HepG2 (cell line): ENCODE data around the gene TECTB. TPM values are rescaled to one million over a fixed set of nuclear protein-coding genes. Genes with fewer than 3 reads are reported as not detected.

Experiments
- BRD4 ChIP-seq: sonication (generic); formaldehyde crosslinking; IDR thresholded peaks from 2 replicates; pipeline ENCODE4 v1.4.0; 2020; ENCODE audit warnings: missing genetic modification reagents
- DR1 ChIP-seq: sonication (generic); formaldehyde crosslinking; IDR thresholded peaks from 2 replicates; pipeline ENCODE4 v1.8.0; 2021; ENCODE audit warnings: mild to moderate bottlenecking, missing genetic modification reagents, inconsistent platforms
- ERF ChIP-seq: IDR thresholded peaks from 2 replicates; pipeline ENCODE4 v1.6.1; 2018; ENCODE audit warnings: missing biosample characterization, missing genetic modification reagents
- GZF1 ChIP-seq: sonication (generic); formaldehyde crosslinking; IDR thresholded peaks from 2 replicates; pipeline ENCODE4 v1.5.1; 2020; ENCODE audit warnings: mild to moderate bottlenecking, missing genetic modification reagents
- KAT8 ChIP-seq: IDR thresholded peaks from 2 replicates; pipeline ENCODE4 v1.6.1; 2016; ENCODE audit warnings: missing genetic modification reagents, missing compliant biosample characterization
- KMT2A ChIP-seq: sonication (generic); formaldehyde crosslinking; IDR thresholded peaks from 2 replicates; pipeline ENCODE4 v1.4.0; 2020; ENCODE audit warnings: missing genetic modification reagents
- MTA1 ChIP-seq: sonication (generic); formaldehyde crosslinking; IDR thresholded peaks from 2 replicates; pipeline ENCODE4 v1.4.0; 2020; ENCODE audit warnings: missing genetic modification reagents, mild to moderate bottlenecking, borderline replicate concordance
- NKX3-1 ChIP-seq: sonication (generic); formaldehyde crosslinking; IDR thresholded peaks from 2 replicates; pipeline ENCODE4 v1.5.0; 2020; ENCODE audit warnings: missing genetic modification reagents
- PAF1 ChIP-seq: IDR thresholded peaks from 2 replicates; pipeline ENCODE4 v1.6.1; 2016; ENCODE audit warnings: missing genetic modification reagents, missing compliant biosample characterization
- PHF20 ChIP-seq: sonication (generic); formaldehyde crosslinking; IDR thresholded peaks from 2 replicates; pipeline ENCODE4 v1.5.0; 2020; ENCODE audit warnings: mild to moderate bottlenecking, missing genetic modification reagents
- REXO4 ChIP-seq: sonication (generic); formaldehyde crosslinking; IDR thresholded peaks from 2 replicates; pipeline ENCODE4 v1.8.0; 2022; ENCODE audit warnings: missing genetic modification reagents, mild to moderate bottlenecking, borderline replicate concordance
- SATB2 ChIP-seq: sonication (generic); formaldehyde crosslinking; IDR thresholded peaks from 2 replicates; pipeline ENCODE4 v1.5.0; 2020; ENCODE audit warnings: missing genetic modification reagents
- SP5 ChIP-seq: IDR thresholded peaks from 2 replicates; pipeline ENCODE4 v1.6.1; 2016; ENCODE audit warnings: low read depth, borderline replicate concordance
- TAF15 ChIP-seq: fragments of 200-400 bp; formaldehyde crosslinking; IDR thresholded peaks from one replicate; pipeline ENCODE4 v1.6.1; 2018; ENCODE audit warnings: mild to moderate bottlenecking, low read depth, low read length; ENCODE audit not compliant: poor library complexity, severe bottlenecking
- ZMAT3 ChIP-seq: sonication (generic); formaldehyde crosslinking; conservative IDR thresholded peaks from 2 replicates; pipeline ENCODE4 v1.7.0; 2021; ENCODE audit warnings: missing genetic modification reagents
- ZNF230 ChIP-seq: sonication (generic); formaldehyde crosslinking; IDR thresholded peaks from 2 replicates; pipeline ENCODE4 v1.4.0; 2020; ENCODE audit warnings: mild to moderate bottlenecking, missing genetic modification reagents
- ZNF24 ChIP-seq: fragments of 450-650 bp; IDR thresholded peaks from 2 replicates; pipeline ENCODE4 v1.6.1; 2017; ENCODE audit warnings: antibody characterized with exemption, mild to moderate bottlenecking
- ZNF562 ChIP-seq: sonication (generic); formaldehyde crosslinking; IDR thresholded peaks from 2 replicates; pipeline ENCODE4 v1.8.0; 2022; ENCODE audit warnings: missing genetic modification reagents, borderline replicate concordance
- polyA plus RNA-seq, 8 experiments: library from polyadenylated mRNA; depleted of rRNA in 3 of 8; stranded (reverse) in 7 of 8; unstranded in 1 of 8; fragments of >200 nt; fragmentation: Illumina TruSeq in 4 of 8; extraction: Trizol in 4 of 8; gene quantifications; 2 replicates each; pipeline versions ENCODE4 v1.2.1 to v1.2.3, GENCODE V29; 2011 to 2016; ENCODE audit warnings: low read depth in 4 of 8, missing spikeins in 1 of 8, mixed read lengths in 1 of 8; ENCODE audit not compliant: insufficient read depth in 1 of 8
- total RNA-seq, 5 experiments: library from RNA; depleted of rRNA; stranded (reverse); fragments of >200 nt; fragmentation: Illumina TruSeq; extraction: Trizol; gene quantifications; 2 replicates each; pipeline ENCODE4 v1.2.3, GENCODE V29; 2016; ENCODE audit warnings: low read depth in 1 of 5
- TF ChIP-seq, protein P1 (sequence below): IDR thresholded peaks from 2 replicates; pipeline ENCODE4 v1.6.1; 2016; ENCODE audit warnings: missing biosample characterization, missing genetic modification reagents, low read depth
- TF ChIP-seq, protein P2 (sequence below): sonication (generic); formaldehyde crosslinking; conservative IDR thresholded peaks from 2 replicates; pipeline ENCODE4 v1.4.0; 2020; ENCODE audit warnings: missing genetic modification reagents
- TF ChIP-seq, protein P3 (sequence below): sonication (generic); formaldehyde crosslinking; IDR thresholded peaks from 2 replicates; pipeline ENCODE4 v1.8.1; 2023; ENCODE audit warnings: missing genetic modification reagents, mild to moderate bottlenecking, borderline replicate concordance
- TF ChIP-seq, protein P4 (sequence below): fragments of 450-650 bp; IDR thresholded peaks from 2 replicates; pipeline ENCODE4 v1.6.1; 2017
- TF ChIP-seq, protein P5 (sequence below): sonication (generic); formaldehyde crosslinking; IDR thresholded peaks from 2 replicates; pipeline ENCODE4 v1.5.1; 2020; ENCODE audit warnings: mild to moderate bottlenecking, missing genetic modification reagents

TECTB gene
- total and polyA plus RNA-seq, 2 of the 13 experiments (the other 11 are each of a cell fraction or from before 2014, with no cell fraction given): 0.78 to 1.8 TPM

DNA sequence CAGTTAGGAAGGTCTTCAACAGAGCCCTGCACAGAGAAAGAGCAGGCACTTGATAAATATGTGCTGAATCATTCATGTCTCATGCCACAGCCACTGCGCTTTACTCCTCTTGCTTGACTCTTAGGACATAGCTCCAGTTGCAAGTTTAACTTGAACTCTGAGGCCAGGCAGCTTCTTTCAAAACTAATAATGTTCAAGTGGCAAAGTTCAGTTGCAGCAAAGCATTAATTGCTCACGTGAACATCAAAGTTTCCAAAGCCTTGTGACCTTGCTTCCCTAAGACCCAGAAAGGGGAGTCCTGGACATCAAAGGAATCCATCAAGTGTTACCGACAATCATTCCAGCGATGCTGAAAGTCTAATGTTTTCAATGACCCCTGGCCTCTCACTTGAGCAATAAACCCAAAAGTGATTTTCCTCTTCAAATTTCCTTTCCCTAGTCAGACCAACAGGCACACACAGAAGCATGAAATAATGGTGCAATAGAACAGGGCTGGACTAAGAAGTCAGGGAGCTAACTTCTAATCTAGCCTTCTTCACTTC, 21.8 kb upstream of the TECTB start (continued):
- peak; percentile 88; the same call in 1 of the 2 replicates for TF ChIP-seq MTA1 (CRISPR knock-in tag)
- TF ChIP-seq DR1 (CRISPR knock-in tag): peak; percentile 63; the same call in 1 of the 2 replicates
- TF ChIP-seq GZF1 (CRISPR knock-in tag): no peak
- TF ChIP-seq BRD4: peak; percentile 94
- peak; percentile 96 for TF ChIP-seq SATB2 (CRISPR knock-in tag)
- TF ChIP-seq, protein P1, sequence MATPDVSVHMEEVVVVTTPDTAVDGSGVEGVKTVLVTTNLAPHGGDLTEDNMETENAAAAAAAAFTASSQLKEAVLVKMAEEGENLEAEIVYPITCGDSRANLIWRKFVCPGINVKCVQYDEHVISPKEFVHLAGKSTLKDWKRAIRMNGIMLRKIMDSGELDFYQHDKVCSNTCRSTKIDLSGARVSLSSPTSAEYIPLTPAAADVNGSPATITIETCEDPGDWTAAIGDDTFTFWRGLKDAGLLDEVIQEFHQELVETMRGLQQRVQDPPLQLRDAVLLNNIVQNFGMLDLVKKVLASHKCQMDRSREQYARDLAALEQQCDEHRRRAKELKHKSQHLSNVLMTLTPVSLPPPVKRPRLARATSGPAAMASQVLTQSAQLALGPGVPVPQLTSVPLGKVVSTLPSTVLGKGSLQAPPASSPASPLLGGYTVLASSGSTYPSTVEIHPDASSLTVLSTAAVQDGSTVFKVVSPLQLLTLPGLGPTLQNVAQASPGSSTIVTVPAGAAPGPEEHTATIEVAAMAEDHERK (CRISPR knock-in tag): peak; percentile 42; the same call in 1 of the 2 replicates
- TF ChIP-seq ZNF562 (CRISPR knock-in tag): no peak
- no peak for TF ChIP-seq TAF15
- no peak for TF ChIP-seq PAF1 (CRISPR knock-in tag)
- TF ChIP-seq NKX3-1: peak; percentile 90
- TF ChIP-seq, protein P2, sequence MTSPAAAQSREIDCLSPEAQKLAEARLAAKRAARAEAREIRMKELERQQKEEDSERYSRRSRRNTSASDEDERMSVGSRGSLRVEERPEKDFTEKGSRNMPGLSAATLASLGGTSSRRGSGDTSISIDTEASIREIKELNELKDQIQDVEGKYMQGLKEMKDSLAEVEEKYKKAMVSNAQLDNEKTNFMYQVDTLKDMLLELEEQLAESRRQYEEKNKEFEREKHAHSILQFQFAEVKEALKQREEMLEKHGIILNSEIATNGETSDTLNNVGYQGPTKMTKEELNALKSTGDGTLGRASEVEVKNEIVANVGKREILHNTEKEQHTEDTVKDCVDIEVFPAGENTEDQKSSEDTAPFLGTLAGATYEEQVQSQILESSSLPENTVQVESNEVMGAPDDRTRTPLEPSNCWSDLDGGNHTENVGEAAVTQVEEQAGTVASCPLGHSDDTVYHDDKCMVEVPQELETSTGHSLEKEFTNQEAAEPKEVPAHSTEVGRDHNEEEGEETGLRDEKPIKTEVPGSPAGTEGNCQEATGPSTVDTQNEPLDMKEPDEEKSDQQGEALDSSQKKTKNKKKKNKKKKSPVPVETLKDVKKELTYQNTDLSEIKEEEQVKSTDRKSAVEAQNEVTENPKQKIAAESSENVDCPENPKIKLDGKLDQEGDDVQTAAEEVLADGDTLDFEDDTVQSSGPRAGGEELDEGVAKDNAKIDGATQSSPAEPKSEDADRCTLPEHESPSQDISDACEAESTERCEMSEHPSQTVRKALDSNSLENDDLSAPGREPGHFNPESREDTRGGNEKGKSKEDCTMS (CRISPR knock-in tag): no peak
- no peak for TF ChIP-seq PHF20 (CRISPR knock-in tag)
- TF ChIP-seq, protein P3, sequence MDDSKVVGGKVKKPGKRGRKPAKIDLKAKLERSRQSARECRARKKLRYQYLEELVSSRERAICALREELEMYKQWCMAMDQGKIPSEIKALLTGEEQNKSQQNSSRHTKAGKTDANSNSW (CRISPR knock-in tag): no peak
- TF ChIP-seq SP5 (CRISPR knock-in tag): peak; percentile 78
- TF ChIP-seq REXO4 (CRISPR knock-in tag): no peak
- TF ChIP-seq, protein P4, sequence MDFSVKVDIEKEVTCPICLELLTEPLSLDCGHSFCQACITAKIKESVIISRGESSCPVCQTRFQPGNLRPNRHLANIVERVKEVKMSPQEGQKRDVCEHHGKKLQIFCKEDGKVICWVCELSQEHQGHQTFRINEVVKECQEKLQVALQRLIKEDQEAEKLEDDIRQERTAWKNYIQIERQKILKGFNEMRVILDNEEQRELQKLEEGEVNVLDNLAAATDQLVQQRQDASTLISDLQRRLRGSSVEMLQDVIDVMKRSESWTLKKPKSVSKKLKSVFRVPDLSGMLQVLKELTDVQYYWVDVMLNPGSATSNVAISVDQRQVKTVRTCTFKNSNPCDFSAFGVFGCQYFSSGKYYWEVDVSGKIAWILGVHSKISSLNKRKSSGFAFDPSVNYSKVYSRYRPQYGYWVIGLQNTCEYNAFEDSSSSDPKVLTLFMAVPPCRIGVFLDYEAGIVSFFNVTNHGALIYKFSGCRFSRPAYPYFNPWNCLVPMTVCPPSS: no peak
- peak; percentile 96 for TF ChIP-seq ERF
- TF ChIP-seq KMT2A (CRISPR knock-in tag): peak; percentile 76
- peak; percentile 78 for TF ChIP-seq ZMAT3
- TF ChIP-seq ZNF24: peak; percentile 47; the same call in 1 of the 2 replicates
- TF ChIP-seq ZNF230 (CRISPR knock-in tag): 0 out of 2 replicates have a peak, but pooled peaks have one; percentile 60
- TF ChIP-seq, protein P5, sequence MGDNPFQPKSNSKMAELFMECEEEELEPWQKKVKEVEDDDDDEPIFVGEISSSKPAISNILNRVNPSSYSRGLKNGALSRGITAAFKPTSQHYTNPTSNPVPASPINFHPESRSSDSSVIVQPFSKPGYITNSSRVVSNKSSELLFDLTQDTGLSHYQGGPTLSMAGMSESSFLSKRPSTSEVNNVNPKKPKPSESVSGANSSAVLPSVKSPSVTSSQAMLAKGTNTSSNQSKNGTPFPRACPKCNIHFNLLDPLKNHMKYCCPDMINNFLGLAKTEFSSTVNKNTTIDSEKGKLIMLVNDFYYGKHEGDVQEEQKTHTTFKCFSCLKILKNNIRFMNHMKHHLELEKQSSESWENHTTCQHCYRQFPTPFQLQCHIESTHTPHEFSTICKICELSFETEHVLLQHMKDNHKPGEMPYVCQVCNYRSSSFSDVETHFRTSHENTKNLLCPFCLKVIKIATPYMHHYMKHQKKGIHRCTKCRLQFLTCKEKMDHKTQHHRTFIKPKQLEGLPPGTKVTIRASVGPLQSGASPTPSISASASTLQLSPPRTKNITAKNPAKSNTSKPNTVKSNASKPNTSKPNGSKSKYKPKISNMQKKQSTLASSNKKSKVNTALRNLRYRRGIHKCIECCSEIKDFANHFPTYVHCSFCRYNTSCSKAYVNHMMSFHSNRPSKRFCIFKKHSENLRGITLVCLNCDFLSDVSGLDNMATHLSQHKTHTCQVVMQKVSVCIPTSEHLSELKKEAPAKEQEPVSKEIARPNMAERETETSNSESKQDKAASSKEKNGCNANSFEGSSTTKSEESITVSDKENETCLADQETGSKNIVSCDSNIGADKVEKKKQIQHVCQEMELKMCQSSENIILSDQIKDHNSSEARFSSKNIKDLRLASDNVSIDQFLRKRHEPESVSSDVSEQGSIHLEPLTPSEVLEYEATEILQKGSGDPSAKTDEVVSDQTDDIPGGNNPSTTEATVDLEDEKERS (CRISPR knock-in tag): no peak
- TF ChIP-seq KAT8: peak; percentile 87
